ENCODE data around the gene KDM1B.

DNA sequence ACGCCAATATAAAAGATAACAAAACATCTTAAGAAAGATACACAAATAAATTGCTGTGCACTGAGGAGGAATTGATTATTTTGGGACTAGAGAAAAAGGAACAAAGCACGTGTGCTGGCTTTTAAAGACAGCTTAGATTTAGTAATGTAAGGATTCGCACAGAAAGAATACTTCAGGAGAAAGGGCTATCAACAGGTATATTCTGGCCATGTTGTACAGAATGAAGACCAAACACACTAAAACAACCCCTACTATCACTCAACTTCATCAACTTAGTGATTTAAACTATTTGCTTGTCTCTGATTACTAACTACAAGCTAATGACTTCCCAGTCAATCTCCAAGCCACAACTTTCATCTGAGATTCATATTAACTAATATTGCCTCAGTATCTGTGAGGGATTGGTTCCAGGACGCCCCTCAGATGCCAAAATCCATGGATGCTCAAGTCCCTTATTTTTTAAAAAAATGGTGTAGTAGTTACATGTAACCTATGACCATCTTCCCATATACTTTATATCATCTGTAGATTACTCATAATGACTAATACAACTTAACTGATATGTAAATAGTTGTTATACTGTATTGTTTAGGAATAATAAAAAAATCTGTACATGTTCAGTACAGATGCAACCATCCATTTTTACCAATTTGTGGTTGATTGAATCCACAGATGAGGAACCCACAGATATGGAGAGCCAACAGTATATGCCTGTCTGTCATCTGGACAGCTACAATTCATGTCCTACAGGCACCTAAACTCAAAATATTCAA is 104.6 kb downstream of the KDM1B start:
- TF ChIP-seq POLR2A (IDR thresholded peaks at IDR 0.05) (no peak), CTCF (IDR thresholded peaks at IDR 0.05) (no peak)
